Karpas-422 (cell line): ENCODE data around the gene STOX2. TPM values are rescaled to one million over a fixed set of nuclear protein-coding genes. Genes with fewer than 3 reads are reported as not detected.

Experiments used
- DNase-seq: peaks from one replicate; pipeline ENCODE4 v3.0.0-alpha.2; 2015
- H2AFZ ChIP-seq: fragments of 200-600 bp; sonication (generic); 2 replicates; pipeline ENCODE4 v1.6.1; 2014; ENCODE audit warnings: antibody characterized with exemption, low read length, mixed read lengths
- H3K27ac ChIP-seq: fragments of 200-600 bp; sonication (generic); 2 replicates; pipeline ENCODE4 v1.5.1; 2014; ENCODE audit warnings: mild to moderate bottlenecking, low read length, moderate library complexity
- H3K27me3 ChIP-seq: fragments of 200-600 bp; sonication (generic); 2 replicates; pipeline ENCODE4 v1.6.1; 2014; ENCODE audit warnings: low read length, mixed read lengths
- H3K36me3 ChIP-seq: fragments of 200-600 bp; sonication (generic); 2 replicates; pipeline ENCODE4 v1.6.1; 2014; ENCODE audit warnings: low read length, mixed read lengths; ENCODE audit not compliant: insufficient read depth
- H3K4me1 ChIP-seq: fragments of 200-600 bp; sonication (generic); 2 replicates; pipeline ENCODE4 v1.6.1; 2014; ENCODE audit warnings: mild to moderate bottlenecking, low read length, mixed read lengths
- H3K4me2 ChIP-seq: fragments of 200-600 bp; sonication (generic); 2 replicates; pipeline ENCODE4 v1.6.1; 2014; ENCODE audit warnings: low read length, low read depth, mild to moderate bottlenecking; ENCODE audit not compliant: poor library complexity, severe bottlenecking
- H3K4me3 ChIP-seq: fragments of 200-600 bp; sonication (generic); 2 replicates; pipeline ENCODE4 v1.5.1; 2014; ENCODE audit warnings: mild to moderate bottlenecking, antibody characterized with exemption, low read length, mixed read lengths
- H3K79me2 ChIP-seq: fragments of 200-600 bp; sonication (generic); 2 replicates; pipeline ENCODE4 v1.6.1; 2014; ENCODE audit warnings: mild to moderate bottlenecking, low read length, mixed read lengths
- H3K9ac ChIP-seq: fragments of 200-600 bp; sonication (generic); 2 replicates; pipeline ENCODE4 v1.6.0; 2014; ENCODE audit warnings: low read length
- H3K9me2 ChIP-seq: fragments of 200-600 bp; sonication (generic), shearing (Covaris generic); replicated peaks from 2 replicates; pipeline ENCODE4 v1.6.0; 2014; ENCODE audit warnings: mild to moderate bottlenecking, low read length, moderate library complexity; ENCODE audit not compliant: insufficient read depth
- H3K9me3 ChIP-seq: fragments of 300-700, 200-600 bp; sonication (generic); 2 replicates; pipeline ENCODE4 v1.6.1; 2014; ENCODE audit warnings: low read length, mixed read lengths
- H4K20me1 ChIP-seq: fragments of 200-600 bp; sonication (generic); 2 replicates; pipeline ENCODE4 v1.6.1; 2014; ENCODE audit warnings: mild to moderate bottlenecking, antibody characterized with exemption, low read length, low read depth; ENCODE audit not compliant: insufficient read depth
- total RNA-seq: library from RNA; depleted of rRNA; stranded (reverse); fragments of >200 nt; shearing (Covaris generic); gene quantifications from 2 replicates; pipeline ENCODE4 v1.2.3, GENCODE V29; 2014; ENCODE audit warnings: low replicate concordance

STOX2 gene
- total RNA-seq, 1 experiment from 2014 or later: not detected

DNA sequence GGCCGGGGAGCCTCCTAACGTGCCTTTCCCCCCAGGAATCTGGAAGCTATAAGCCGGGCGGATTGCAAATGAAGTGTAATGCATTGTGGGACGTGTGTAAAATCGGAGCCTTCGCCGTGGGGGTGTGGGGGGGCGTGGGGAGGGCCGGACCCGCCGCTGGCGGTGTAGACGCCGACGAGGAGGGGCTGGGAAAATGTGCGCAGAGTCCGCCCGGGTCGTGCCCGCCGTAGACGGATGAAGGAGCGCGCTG, 1.3 kb downstream of the STOX2 start:
- no peaks in the 10 kb centered on the region for H3K79me2 ChIP-seq
- H4K20me1 ChIP-seq: no peaks in the 10 kb centered on the region
- no peak overlapping the region for H2AFZ ChIP-seq
- no peaks in the 10 kb centered on the region for H3K9me3 ChIP-seq
- no peaks in the 10 kb centered on the region for H3K9me2 ChIP-seq
- H3K36me3 ChIP-seq: no peaks in the 10 kb centered on the region
- no peaks in the 10 kb centered on the region for H3K27me3 ChIP-seq
- H3K27ac ChIP-seq: no peak overlapping the region
- H3K4me2 ChIP-seq: no peak overlapping the region
- no peaks in the 10 kb centered on the region for H3K4me1 ChIP-seq
- H3K9ac ChIP-seq: no peak overlapping the region
- no peak overlapping the region for H3K4me3 ChIP-seq
- DNase-seq: no peak

DNA sequence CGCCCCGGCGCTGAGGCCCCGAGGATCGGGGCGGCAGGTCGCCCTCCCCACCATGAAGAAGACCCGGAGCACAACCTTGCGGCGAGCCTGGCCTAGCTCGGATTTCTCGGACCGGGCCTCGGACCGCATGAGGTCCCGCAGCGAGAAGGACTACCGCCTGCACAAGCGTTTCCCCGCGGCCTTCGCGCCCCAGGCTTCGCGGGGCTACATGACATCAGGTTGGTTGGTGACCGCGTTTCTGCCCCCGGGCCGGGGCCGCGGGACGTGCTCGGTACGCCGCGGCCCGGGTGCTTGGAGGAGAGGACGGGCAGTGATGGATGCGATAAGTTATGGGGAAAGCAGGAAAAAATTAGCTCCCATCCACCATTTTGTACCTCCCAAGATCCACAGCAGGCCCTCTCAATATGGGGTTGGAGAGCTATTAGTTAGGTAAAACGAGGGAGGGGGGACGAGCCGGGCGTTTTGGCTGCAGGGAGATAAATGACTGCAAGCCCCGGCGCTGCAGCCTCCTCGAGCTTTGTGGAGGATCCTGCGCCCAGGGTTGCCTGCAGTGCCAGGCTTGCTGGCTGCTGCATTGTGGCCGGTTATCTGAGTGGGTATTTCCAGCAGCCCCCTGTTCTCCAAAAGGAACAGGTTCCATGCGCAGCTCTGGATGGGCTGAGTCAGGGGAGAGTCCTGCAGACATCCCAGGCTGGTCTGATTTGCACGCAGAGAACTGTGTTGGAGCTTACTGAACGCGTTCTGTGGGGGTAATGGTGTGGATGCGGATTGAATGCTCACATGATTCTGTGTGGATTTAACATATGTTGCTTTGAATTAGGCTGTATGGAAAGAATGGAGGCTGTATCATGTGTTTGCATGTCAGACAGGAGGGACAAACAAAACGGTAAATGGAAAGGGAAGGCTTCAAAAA, 1.9 kb downstream of the STOX2 start:
- no peaks in the 10 kb centered on the region for H3K9me2 ChIP-seq
- no peaks in the 10 kb centered on the region for H3K9me3 ChIP-seq
- no peaks in the 10 kb centered on the region for H3K4me1 ChIP-seq
- H3K27ac ChIP-seq: no peak overlapping the region
- no peak overlapping the region for H3K4me3 ChIP-seq
- H3K79me2 ChIP-seq: no peaks in the 10 kb centered on the region
- no peak for DNase-seq
- no peak overlapping the region for H2AFZ ChIP-seq
- no peaks in the 10 kb centered on the region for H4K20me1 ChIP-seq
- no peak overlapping the region for H3K9ac ChIP-seq
- no peak overlapping the region for H3K4me2 ChIP-seq
- no peaks in the 10 kb centered on the region for H3K27me3 ChIP-seq
- no peaks in the 10 kb centered on the region for H3K36me3 ChIP-seq

- Histone ChIP-seq H3K4me2 (no peak overlapping the region), H3K9ac (no peak overlapping the region), H4K20me1 (no peaks in the 10 kb centered on the region), H3K36me3 (no peaks in the 10 kb centered on the region), H3K27me3 (no peaks in the 10 kb centered on the region), H3K79me2 (no peaks in the 10 kb centered on the region), H3K9me3 (no peaks in the 10 kb centered on the region), H2AFZ (no peak overlapping the region), H3K27ac (no peak overlapping the region), H3K4me1 (no peaks in the 10 kb centered on the region), H3K9me2 (no peaks in the 10 kb centered on the region), H3K4me3 (no peak overlapping the region)
- no peak for DNase-seq
Observed at GRCh38 chr4:183907871-183908683, 3.0 kb downstream of the STOX2 start.

GRCh38 chr4:183909187-183909586, 4.1 kb downstream of the STOX2 start:
- Histone ChIP-seq H3K9ac (no peak overlapping the region), H3K4me2 (no peak overlapping the region), H3K4me3 (no peak overlapping the region), H3K9me2 (no peaks in the 10 kb centered on the region), H3K4me1 (no peaks in the 10 kb centered on the region), H3K27me3 (no peaks in the 10 kb centered on the region), H3K27ac (no peak overlapping the region), H3K9me3 (no peaks in the 10 kb centered on the region), H3K36me3 (no peaks in the 10 kb centered on the region), H2AFZ (no peak overlapping the region), H4K20me1 (no peaks in the 10 kb centered on the region), H3K79me2 (no peaks in the 10 kb centered on the region)
- DNase-seq: no peak

DNA sequence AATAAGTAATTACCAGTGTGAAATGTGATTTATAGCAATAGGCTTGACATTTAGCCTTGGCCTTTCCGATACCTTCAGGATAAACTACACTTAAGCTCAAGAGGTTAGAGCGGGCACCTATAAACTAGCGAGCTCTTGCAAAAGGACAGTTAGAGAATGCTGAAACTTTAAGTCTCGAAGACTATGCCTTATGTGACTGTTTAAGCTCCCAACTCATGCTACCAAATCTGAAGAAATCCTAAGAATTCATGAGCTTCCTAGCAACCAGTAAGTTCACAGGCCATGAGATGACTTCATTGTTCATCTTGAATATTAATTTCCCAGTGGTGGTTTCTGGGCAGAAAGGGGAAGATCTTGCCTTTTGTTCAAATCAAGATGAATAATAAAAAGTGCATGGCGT, 4.7 kb downstream of the STOX2 start:
- H3K9me2 ChIP-seq: no peaks in the 10 kb centered on the region
- DNase-seq: no peak
- no peak overlapping the region for H3K9ac ChIP-seq
- no peak overlapping the region for H3K4me3 ChIP-seq
- no peak overlapping the region for H2AFZ ChIP-seq
- H3K36me3 ChIP-seq: no peaks in the 10 kb centered on the region
- H3K4me1 ChIP-seq: no peaks in the 10 kb centered on the region
- H4K20me1 ChIP-seq: no peaks in the 10 kb centered on the region
- no peaks in the 10 kb centered on the region for H3K27me3 ChIP-seq
- no peak overlapping the region for H3K4me2 ChIP-seq
- no peaks in the 10 kb centered on the region for H3K79me2 ChIP-seq
- H3K27ac ChIP-seq: no peak overlapping the region
- H3K9me3 ChIP-seq: no peaks in the 10 kb centered on the region

GRCh38 chr4:183912585-183912984, 7.5 kb downstream of the STOX2 start:
- Histone ChIP-seq H3K27me3 (no peaks in the 10 kb centered on the region), H3K4me3 (no peak overlapping the region), H3K27ac (no peak overlapping the region), H3K9me3 (no peaks in the 10 kb centered on the region), H3K36me3 (no peaks in the 10 kb centered on the region), H4K20me1 (no peaks in the 10 kb centered on the region), H3K79me2 (no peaks in the 10 kb centered on the region), H3K9me2 (no peaks in the 10 kb centered on the region), H3K4me2 (no peak overlapping the region), H3K4me1 (no peaks in the 10 kb centered on the region), H2AFZ (no peak overlapping the region), H3K9ac (no peak overlapping the region)
- no peak for DNase-seq

DNA sequence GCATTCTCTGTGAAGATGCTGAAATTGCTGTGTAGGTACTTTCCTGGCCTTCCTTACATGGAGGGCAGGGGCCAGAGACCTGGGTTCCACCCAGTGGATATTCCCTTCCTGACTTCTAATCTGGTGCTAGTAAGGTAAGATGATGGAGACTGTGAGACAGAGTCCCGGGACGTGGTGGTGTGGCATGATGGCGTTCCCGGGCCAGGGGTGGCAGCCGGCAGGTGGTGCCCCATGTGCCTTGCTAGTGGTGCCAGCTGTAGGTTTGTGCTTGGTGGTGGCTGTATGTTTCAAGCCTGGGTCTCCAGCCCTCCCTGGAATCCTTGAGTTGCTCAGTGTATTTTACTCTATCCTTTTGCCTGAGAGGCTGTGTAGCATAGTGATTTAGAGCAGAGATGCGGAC, 10.9 kb downstream of the STOX2 start:
- DNase-seq: no peak
- Histone ChIP-seq H3K79me2 (no peaks in the 10 kb centered on the region), H3K9me3 (no peaks in the 10 kb centered on the region)

DNA sequence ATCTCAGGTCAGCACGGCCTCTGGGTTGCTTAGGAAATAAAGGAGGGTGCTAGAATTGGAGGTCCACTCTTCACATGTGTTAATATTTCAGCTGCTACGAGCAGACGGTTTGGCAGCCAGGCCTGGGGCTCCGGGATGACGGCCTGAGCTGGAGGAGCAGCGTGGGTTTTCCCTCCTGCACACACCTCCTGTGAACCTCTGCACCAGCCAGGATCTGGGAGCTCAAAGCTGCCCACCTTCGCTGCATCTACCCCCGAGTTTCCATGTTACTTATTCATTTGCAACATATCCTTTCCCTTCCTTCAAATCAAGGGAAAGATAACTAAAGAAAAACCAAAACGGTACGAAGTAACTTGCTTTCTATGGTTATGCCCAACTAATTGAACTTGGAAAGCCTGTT, 13.6 kb downstream of the STOX2 start:
- Histone ChIP-seq H3K36me3 (no peaks in the 10 kb centered on the region), H3K79me2 (no peaks in the 10 kb centered on the region), H2AFZ (no peak overlapping the region), H3K4me3 (no peak overlapping the region), H3K9me3 (no peaks in the 10 kb centered on the region), H3K9me2 (no peaks in the 10 kb centered on the region), H3K27me3 (no peaks in the 10 kb centered on the region), H3K4me1 (peaks cover 32% of the 10 kb centered on the region), H3K4me2 (no peak overlapping the region), H3K27ac (no peak overlapping the region), H3K9ac (no peak overlapping the region), H4K20me1 (no peaks in the 10 kb centered on the region)
- no peak for DNase-seq

More for the DNA sequence above, 10.9 kb downstream of the STOX2 start:
- H3K27me3 ChIP-seq: no peaks in the 10 kb centered on the region
- H3K9ac ChIP-seq: no peak overlapping the region
- H3K36me3 ChIP-seq: no peaks in the 10 kb centered on the region
- no peak overlapping the region for H3K27ac ChIP-seq
- H3K4me1 ChIP-seq: peaks cover 8% of the 10 kb centered on the region
- no peak overlapping the region for H3K4me2 ChIP-seq
- no peak overlapping the region for H3K4me3 ChIP-seq
- no peaks in the 10 kb centered on the region for H4K20me1 ChIP-seq
- no peaks in the 10 kb centered on the region for H3K9me2 ChIP-seq
- no peak overlapping the region for H2AFZ ChIP-seq
